Measurements from ENCODE around the gene CLCN1.
"Not testable (repeated sequence)": the region's sequence is repeated elsewhere in the genome, so short reads cannot be mapped to it uniquely, and the experiment has no call there.

Gene CLCN1

DNA sequence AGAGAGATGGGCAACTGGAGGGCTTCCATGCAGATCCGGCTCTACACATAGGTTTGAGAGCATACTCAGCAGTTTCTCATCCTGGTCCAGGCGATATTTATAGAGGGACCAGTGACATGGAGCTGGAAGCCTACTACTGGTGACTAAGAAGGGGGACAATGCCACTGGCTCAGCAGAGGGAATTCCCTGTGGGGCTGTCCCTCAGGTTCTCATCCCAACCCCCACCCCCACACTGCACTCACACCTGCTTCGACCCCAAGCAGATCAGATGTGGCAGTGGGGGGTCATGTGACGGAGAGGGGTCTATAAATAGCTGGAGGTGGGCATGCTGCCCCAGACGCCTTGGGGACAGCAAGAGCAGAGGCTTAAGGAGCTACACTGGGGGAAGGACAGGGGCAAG is at the start of gene CLCN1:
Gene CLCN1, plus strand, starts transcription at position 336 of the 400 bp plus-strand sequence. CDS start 102 bp downstream, outside the sequence.
- DNase-seq = no peak

DNA sequence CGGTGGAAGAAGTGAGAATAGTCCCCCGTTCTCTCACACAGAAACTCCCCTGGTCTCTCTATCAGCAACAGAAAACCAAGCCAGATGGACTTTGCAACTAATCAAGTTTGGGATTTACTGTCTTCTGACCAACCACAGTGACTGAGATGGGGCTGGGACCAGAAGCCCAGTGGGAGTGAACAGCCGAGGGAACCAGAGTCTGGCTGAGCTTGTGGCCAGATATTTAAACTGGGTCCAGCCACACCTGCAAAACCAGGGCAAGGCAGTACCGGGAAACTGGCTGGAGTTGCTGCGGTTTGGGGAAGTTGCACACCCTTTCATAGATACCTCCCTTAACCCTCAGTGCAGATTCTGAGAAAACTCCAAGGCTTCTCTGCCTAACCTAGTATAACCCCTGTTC is 46.7 kb upstream of the CLCN1 start:
- no peak for DNase-seq

- no peak for DNase-seq
Measured at GRCh38 chr7:143271240-143271639, 44.7 kb upstream of the CLCN1 start.

DNA sequence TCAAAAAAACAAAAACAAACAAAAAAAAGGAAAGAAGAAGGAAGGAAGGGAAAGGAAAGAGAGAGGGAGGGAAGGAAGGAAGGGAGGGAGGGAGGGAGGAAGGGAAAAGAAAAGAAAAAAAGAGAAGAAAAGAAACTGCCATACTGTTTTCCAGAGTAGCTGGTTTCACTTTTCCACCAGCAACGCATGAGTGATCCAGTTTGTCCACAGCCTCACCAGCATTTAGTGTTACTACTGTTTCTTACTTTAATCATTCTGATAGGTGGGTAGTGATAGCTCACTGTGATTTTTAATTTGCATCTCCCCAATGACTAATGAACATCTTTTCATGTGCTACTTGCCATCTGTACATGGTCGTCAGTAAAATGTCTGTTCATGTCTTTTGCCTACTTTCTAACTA is 43.0 kb upstream of the CLCN1 start:
- no peak for DNase-seq

DNA sequence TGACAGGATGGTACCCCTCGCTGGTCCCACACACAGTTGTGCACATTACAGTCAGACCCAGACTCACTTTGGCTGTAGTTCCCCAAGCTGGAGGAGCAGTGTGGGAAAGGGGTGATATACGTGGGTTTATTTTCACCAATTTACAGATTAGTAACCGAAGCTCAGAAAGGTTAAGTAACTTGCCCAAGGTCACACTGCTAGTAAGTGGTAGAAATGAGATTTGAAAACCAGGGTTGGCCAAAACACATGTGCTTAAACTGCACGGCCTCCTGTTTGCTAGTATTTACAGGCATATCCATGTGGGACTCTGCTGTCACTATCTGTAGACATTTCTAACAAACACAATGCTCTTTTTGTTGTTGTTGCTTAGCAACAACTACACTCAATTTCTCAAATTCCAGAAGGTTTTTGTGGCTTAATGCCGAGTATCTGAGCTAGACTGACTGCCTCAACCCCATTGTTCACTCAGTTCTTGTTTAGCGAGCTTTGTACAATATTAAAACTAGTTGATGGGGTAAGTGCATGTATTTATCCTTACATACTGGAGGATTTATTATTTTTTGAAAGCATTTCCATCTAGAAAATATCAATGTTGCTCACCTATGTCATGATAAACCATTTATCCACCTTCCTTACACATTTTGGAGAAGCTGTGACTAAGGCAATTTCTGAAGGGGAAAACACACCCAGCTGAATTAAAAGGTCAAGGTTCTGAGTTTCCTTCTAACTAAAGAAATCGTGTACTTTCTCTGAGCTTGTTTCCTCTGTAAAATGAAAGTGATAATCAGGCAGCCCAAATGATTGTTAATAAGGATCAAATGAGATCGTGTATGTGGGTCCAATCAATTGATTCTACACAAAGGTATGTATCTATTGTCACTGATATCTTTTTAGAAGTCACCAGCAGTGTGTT is 36.5 kb upstream of the CLCN1 start:
- DNase-seq = no peak

DNA sequence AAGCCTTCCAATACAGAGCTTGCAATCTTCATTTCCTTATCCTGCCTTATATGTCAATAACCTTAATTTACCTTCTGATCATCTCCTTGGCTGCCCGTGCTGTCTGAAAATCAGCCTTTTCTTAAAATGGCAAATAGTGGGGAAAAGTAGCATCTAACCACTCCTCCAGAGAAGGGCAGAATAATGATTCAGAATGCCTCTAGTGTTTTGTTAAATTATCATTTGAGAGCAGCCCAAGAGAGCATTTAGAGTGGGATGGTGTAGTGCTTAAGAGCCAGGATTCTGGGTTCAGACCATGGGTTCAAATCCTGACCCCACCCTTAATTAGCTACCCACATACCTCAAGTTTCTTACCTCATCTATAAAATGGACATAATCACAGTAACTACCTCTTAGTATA is 35.8 kb upstream of the CLCN1 start:
- DNase-seq = no peak

GRCh38 chr7:143280566-143280965 is 35.3 kb upstream of the CLCN1 start:
- no peak for DNase-seq

- DNase-seq = no peak
Measured at GRCh38 chr7:143281529-143281928, 34.4 kb upstream of the CLCN1 start.

DNA sequence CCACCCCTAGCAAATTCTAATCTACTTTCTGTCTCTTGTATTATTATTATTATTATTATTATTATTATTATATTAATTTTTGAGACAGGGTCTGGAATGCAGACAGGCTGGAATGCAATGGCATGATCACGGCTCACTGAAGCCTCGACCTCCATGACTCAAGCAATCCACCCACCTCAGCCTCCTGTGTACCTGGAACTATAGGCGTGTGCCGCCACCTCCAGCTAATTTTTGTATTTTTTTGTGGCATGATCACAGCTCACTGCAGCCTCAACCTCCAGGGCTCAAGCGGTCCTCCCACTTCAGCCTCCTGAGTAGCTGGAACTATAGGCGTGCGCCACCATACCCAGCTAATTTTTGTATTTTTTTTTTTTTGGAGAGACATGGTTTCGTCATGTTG is 33.8 kb upstream of the CLCN1 start:
- no peak for DNase-seq

GRCh38 chr7:143283381-143283780 is 32.5 kb upstream of the CLCN1 start:
- DNase-seq = no peak

DNA sequence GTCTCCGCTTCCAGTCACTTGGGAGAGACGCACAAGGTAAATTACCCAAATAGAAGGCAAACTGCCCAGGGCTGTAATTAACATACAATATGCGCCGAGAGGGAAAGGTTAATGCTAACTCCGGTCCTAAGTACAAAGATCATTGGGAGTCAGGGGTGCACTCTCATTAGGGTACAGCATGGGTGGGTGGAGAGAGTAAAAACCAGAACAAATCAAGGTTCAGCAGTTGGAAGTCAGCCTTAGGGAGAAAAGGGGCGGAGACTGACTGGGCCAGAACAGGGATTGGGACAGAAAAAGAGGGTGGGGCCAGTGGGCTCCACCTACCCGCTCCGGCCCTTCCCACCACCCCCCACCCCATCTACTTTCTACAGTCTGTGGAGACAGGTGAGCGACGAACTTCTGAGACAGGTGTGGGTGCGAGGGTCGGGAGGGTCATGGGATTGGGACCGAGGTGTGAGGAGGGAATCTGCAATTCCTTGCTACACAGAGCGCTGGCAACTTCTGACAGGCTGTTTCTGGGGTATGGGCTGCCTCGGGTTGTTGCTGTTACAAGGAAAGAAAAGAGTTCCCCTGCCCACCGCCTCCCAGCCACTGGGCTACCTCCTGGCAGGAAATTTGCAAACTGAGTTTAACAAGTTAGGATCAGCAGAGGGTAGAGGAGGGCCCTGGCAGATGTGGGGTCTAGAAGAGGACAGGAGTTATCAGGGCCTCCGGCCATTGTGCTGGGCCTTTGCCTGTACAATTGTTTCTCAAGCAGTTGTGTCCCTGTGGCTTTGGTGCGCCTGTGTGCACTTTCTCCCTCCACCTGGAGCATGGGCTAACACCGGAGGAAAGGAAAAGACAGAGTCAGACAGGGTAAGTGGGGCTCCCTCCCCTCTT is 31.1 kb upstream of the CLCN1 start, which contains the start of gene TMEM139:
Gene TMEM139, plus strand, starts transcription at position 368 of the 879 bp plus-strand sequence. CDS start 1,000 bp downstream, outside the sequence.
- DNase-seq = no peak

GRCh38 chr7:143285470-143285778 is 30.5 kb upstream of the CLCN1 start:
- DNase-seq = no peak

- no peak for DNase-seq
Measured at GRCh38 chr7:143285806-143286521, 29.9 kb upstream of the CLCN1 start.

DNA sequence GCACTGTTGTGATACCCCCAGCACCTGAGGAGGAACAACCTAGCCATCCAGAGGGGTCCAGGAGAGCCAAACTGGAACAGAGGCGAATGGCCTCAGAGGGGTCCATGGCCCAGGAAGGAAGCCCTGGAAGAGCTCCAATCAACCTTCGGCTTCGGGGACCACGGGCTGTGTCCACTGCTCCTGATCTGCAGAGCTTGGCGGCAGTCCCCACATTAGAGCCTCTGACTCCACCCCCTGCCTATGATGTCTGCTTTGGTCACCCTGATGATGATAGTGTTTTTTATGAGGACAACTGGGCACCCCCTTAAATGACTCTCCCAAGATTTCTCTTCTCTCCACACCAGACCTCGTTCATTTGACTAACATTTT is 29.4 kb upstream of the CLCN1 start:
- no peak for DNase-seq

DNA sequence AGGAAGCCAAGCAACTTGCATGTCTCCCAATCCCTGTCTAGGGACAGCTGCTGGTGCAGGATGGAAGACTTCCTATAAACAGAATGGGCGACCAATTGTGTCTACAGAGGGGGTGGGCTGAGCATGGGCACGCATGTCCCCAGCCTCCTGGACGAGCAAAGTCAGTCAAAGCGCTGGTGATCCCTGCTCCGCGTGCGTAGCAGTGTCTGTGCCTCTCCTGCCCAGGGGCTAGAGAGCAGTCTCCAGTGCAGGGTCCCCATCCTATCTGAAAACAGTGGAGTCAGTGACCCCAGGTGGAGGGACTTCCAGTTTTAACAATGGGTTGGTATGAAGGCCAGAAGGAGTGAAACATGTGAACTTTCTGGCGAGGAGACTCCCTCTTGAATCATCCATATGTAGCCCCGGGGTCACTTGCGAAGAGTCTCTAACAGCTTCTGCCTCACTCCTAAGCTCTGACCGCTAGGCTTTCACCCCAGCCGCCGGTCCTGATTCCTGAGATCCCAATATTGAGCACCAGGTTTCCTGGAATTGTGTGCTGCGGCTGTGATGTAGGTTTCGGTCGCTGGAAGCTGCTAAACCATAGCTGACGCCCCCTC is 28.5 kb upstream of the CLCN1 start:
- no peak for DNase-seq

GRCh38 chr7:143287935-143288826 is 27.7 kb upstream of the CLCN1 start, which contains the start of gene CASP2:
Gene CASP2, plus strand, starts transcription at chr7:143288351. Its CDS starts 105 bp downstream, at chr7:143288456.
- peak; percentile 89 for DNase-seq

- DNase-seq = no peak
Measured at GRCh38 chr7:143288836-143289235, 27.1 kb upstream of the CLCN1 start.

GRCh38 chr7:143289421-143289820 is 26.5 kb upstream of the CLCN1 start:
- no peak for DNase-seq

- DNase-seq = not testable (repeated sequence)
Measured at GRCh38 chr7:143289888-143290287, 26.0 kb upstream of the CLCN1 start.

- no peak for DNase-seq
Measured at GRCh38 chr7:143290293-143290692, 25.6 kb upstream of the CLCN1 start.

DNA sequence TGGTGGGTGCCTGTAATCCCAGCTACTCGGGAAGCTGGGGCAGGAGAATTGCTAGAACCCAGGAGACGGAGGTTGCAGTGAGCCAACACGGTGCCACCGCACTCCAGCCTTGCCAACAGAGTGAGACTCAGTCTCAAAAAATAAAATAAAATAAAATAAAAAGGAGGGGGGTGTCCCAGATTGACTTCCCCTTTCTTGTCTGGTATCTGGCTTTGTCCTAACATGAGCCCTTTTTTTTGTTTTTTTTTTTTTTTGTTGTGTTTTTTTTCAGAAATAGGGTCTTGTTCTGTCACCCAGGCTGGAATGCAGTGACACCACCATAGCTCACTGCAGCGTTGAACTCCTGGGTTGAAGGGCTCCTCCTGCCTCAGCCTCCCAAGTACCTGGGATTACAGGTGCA is 23.0 kb upstream of the CLCN1 start:
- no peak for DNase-seq

DNA sequence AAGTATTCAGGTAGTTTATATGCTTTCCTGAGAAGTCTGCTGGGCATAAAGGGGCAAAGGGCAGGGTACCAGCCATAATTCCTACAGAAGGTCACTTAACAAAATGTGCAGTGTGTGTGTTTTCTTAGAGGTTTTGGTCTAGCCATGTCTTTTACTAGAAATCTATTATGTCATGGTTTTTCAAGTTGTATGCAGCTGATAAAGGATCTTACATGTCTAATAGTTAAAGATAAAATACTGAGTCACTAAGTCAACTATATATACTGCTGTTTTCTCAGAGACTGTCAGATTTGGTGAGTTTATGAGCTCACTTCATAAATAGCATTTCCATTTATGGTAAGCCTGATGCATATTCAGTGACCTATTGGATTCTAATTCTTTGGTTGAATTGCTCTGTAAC is 20.0 kb upstream of the CLCN1 start:
- no peak for DNase-seq

Data from NCI-H1105 (cell line).